Measurements from ENCODE around the gene ERICH2. TPM values are rescaled to one million over a fixed set of nuclear protein-coding genes. Genes with fewer than 3 reads are reported as not detected.

The ERICH2 gene
- total and polyA plus RNA-seq, 4 donors, result 1.1 to 5.0 (median 3.4) TPM

- Histone ChIP-seq H3K27me3 (ENCODE audit: control insufficient read depth, insufficient read depth, low read length) (no peaks in the 10 kb centered on the region), H3K27ac (ENCODE audit: low read depth, low read length) (no peak overlapping the region), H3K4me1 (ENCODE audit: control insufficient read depth, insufficient read depth, low read length) (no peaks in the 10 kb centered on the region), H3K36me3 (ENCODE audit: control insufficient read depth, insufficient read depth, low read length) (no peaks in the 10 kb centered on the region), H3K9me3 (ENCODE audit: control insufficient read depth, insufficient read depth, low read length) (no peaks in the 10 kb centered on the region), H3K4me3 (ENCODE audit: low read depth, low read length) (no peak overlapping the region)
- no peak for DNase-seq (ENCODE audit: low read depth in 4 of 6, low spot score in 6 of 6)
- whole genome bisulfite sequencing (ENCODE audit: insufficient coverage), result no CpG with 5 or more reads among the region's 3 CpGs
These were observed 31.1 kb upstream of the ERICH2 start for GRCh38 chr2:170739048-170739447.

GRCh38 chr2:170739507-170740046 is 30.6 kb upstream of the ERICH2 start:
- 100% methylated on average over 2 of the region's 3 CpGs for WGBS (ENCODE audit: insufficient coverage)
- Histone ChIP-seq H3K4me1 (ENCODE audit: control insufficient read depth, insufficient read depth, low read length) (no peaks in the 10 kb centered on the region), H3K27ac (ENCODE audit: low read depth, low read length) (no peak overlapping the region), H3K9me3 (ENCODE audit: control insufficient read depth, insufficient read depth, low read length) (no peaks in the 10 kb centered on the region), H3K36me3 (ENCODE audit: control insufficient read depth, insufficient read depth, low read length) (no peaks in the 10 kb centered on the region), H3K4me3 (ENCODE audit: low read depth, low read length) (no peak overlapping the region), H3K27me3 (ENCODE audit: control insufficient read depth, insufficient read depth, low read length) (no peaks in the 10 kb centered on the region)
- DNase-seq (ENCODE audit: low read depth in 4 of 6, low spot score in 6 of 6), result no peak

GRCh38 chr2:170740660-170741059 is 29.5 kb upstream of the ERICH2 start:
- WGBS (ENCODE audit: insufficient coverage), result 61% methylated on average over 4 of the region's 4 CpGs
- Histone ChIP-seq H3K36me3 (ENCODE audit: control insufficient read depth, insufficient read depth, low read length) (no peaks in the 10 kb centered on the region), H3K4me1 (ENCODE audit: control insufficient read depth, insufficient read depth, low read length) (no peaks in the 10 kb centered on the region), H3K27me3 (ENCODE audit: control insufficient read depth, insufficient read depth, low read length) (no peaks in the 10 kb centered on the region), H3K9me3 (ENCODE audit: control insufficient read depth, insufficient read depth, low read length) (no peaks in the 10 kb centered on the region), H3K27ac (ENCODE audit: low read depth, low read length) (no peak overlapping the region), H3K4me3 (ENCODE audit: low read depth, low read length) (no peak overlapping the region)
- DNase-seq (ENCODE audit: low read depth in 4 of 6, low spot score in 6 of 6), result no peak

- Histone ChIP-seq H3K36me3 (ENCODE audit: control insufficient read depth, insufficient read depth, low read length) (no peaks in the 10 kb centered on the region), H3K27me3 (ENCODE audit: control insufficient read depth, insufficient read depth, low read length) (no peaks in the 10 kb centered on the region), H3K27ac (ENCODE audit: low read depth, low read length) (no peak overlapping the region), H3K4me1 (ENCODE audit: control insufficient read depth, insufficient read depth, low read length) (no peaks in the 10 kb centered on the region), H3K4me3 (ENCODE audit: low read depth, low read length) (no peak overlapping the region), H3K9me3 (ENCODE audit: control insufficient read depth, insufficient read depth, low read length) (no peaks in the 10 kb centered on the region)
- no peak for DNase-seq (ENCODE audit: low read depth in 4 of 6, low spot score in 6 of 6)
- WGBS (ENCODE audit: insufficient coverage), result 100% methylated on average over 3 of the region's 3 CpGs
These were observed 28.2 kb upstream of the ERICH2 start for GRCh38 chr2:170742000-170742399.

DNA sequence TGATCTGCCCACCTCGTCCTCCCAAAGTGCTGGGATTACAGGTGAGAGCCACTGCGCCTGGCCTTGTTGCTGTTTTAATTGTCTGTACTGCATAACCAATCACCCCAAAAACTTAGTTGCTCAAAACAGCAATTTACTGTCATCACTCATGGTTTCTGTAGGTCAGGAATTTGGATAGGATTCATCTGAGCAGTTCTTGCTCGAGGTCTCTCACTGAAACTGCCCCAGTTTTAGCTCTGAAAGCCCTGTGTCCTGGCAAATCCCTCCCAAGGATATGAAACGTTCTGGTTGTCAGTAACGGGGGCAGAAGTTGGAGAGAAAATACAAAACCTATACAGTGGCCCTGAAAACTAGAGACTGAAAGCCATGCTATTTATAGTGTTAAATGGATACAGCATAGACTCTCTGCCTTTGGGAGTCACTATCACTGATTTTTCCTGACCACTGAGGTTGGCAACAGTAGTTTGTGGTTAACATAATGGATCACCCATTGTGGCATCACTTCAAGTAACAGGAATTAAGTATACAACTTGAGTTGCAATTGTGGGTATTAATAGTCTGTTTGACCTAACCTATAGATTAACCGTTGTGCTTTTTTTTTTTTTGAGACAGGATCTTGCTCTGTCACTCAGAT is 27.2 kb upstream of the ERICH2 start:
- 89% methylated on average over 4 of the region's 6 CpGs for WGBS (ENCODE audit: insufficient coverage)
- H3K9me3 ChIP-seq (ENCODE audit: control insufficient read depth, insufficient read depth, low read length), result no peaks in the 10 kb centered on the region

DNA sequence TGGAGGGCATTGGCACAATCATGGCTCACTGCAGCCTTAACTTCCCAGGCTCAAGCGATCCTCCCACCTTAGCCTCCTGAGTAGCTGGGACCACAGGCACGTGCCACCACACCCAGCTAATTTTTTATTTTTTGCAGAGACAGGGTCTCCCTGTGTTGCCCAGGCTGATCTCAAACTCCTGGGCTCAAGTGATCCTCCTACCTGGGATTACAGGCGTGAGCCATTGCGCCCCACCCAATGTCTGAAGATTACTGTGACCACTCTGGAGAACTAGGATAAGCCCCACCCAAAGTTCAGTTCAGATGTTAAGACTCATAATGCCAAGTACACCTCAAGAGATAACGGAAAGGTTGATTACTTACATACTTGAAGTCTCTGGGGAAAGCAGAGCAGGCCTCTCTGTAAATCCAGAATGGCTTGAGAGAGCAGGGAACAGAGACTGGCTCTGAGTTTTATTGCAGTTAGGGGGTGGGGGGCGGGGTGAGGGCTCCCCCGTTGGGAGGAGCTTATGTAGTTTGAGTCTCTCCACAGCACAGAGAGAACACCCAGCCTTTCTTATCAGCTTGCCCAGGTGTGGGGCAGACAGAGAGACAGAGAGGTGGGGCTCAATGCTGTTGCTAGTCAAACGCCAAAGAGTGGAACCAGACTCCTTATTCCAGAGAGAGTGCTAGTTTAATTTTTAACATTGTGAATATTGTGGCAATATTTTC is 26.5 kb upstream of the ERICH2 start:
- Histone ChIP-seq H3K27ac (ENCODE audit: low read depth, low read length) (no peak overlapping the region), H3K9me3 (ENCODE audit: control insufficient read depth, insufficient read depth, low read length) (no peaks in the 10 kb centered on the region), H3K4me3 (ENCODE audit: low read depth, low read length) (no peak overlapping the region), H3K4me1 (ENCODE audit: control insufficient read depth, insufficient read depth, low read length) (no peaks in the 10 kb centered on the region), H3K36me3 (ENCODE audit: control insufficient read depth, insufficient read depth, low read length) (no peaks in the 10 kb centered on the region), H3K27me3 (ENCODE audit: control insufficient read depth, insufficient read depth, low read length) (no peaks in the 10 kb centered on the region)
- whole genome bisulfite sequencing (ENCODE audit: insufficient coverage), result 88% methylated on average over 5 of the region's 8 CpGs
- DNase-seq (ENCODE audit: low read depth in 4 of 6, low spot score in 6 of 6), result no peak

More for the DNA sequence above, 27.2 kb upstream of the ERICH2 start:
- no peak overlapping the region for H3K27ac ChIP-seq (ENCODE audit: low read depth, low read length)
- no peaks in the 10 kb centered on the region for H3K27me3 ChIP-seq (ENCODE audit: control insufficient read depth, insufficient read depth, low read length)
- no peak for DNase-seq (ENCODE audit: low read depth in 4 of 6, low spot score in 6 of 6)
- H3K4me1 ChIP-seq (ENCODE audit: control insufficient read depth, insufficient read depth, low read length), result no peaks in the 10 kb centered on the region
- H3K36me3 ChIP-seq (ENCODE audit: control insufficient read depth, insufficient read depth, low read length), result no peaks in the 10 kb centered on the region
- no peak overlapping the region for H3K4me3 ChIP-seq (ENCODE audit: low read depth, low read length)

GRCh38 chr2:170744248-170745002 is 25.8 kb upstream of the ERICH2 start:
- Histone ChIP-seq H3K4me1 (ENCODE audit: control insufficient read depth, insufficient read depth, low read length) (no peaks in the 10 kb centered on the region), H3K27me3 (ENCODE audit: control insufficient read depth, insufficient read depth, low read length) (no peaks in the 10 kb centered on the region), H3K4me3 (ENCODE audit: low read depth, low read length) (no peak overlapping the region), H3K36me3 (ENCODE audit: control insufficient read depth, insufficient read depth, low read length) (no peaks in the 10 kb centered on the region), H3K9me3 (ENCODE audit: control insufficient read depth, insufficient read depth, low read length) (no peaks in the 10 kb centered on the region), H3K27ac (ENCODE audit: low read depth, low read length) (no peak overlapping the region)
- DNase-seq (ENCODE audit: low read depth in 4 of 6, low spot score in 6 of 6), result no peak
- 96% methylated on average over 9 of the region's 14 CpGs for WGBS (ENCODE audit: insufficient coverage)

- H3K4me1 ChIP-seq (ENCODE audit: control insufficient read depth, insufficient read depth, low read length), result no peaks in the 10 kb centered on the region
- no peaks in the 10 kb centered on the region for H3K27me3 ChIP-seq (ENCODE audit: control insufficient read depth, insufficient read depth, low read length)
- H3K9me3 ChIP-seq (ENCODE audit: control insufficient read depth, insufficient read depth, low read length), result no peaks in the 10 kb centered on the region
- no peaks in the 10 kb centered on the region for H3K36me3 ChIP-seq (ENCODE audit: control insufficient read depth, insufficient read depth, low read length)
- no peak overlapping the region for H3K27ac ChIP-seq (ENCODE audit: low read depth, low read length)
- no peak overlapping the region for H3K4me3 ChIP-seq (ENCODE audit: low read depth, low read length)
- DNase-seq (ENCODE audit: low read depth in 4 of 6, low spot score in 6 of 6), result no peak
- WGBS (ENCODE audit: insufficient coverage), result no CpG with 5 or more reads among the region's 6 CpGs
These were observed 24.9 kb upstream of the ERICH2 start for GRCh38 chr2:170745305-170745704.

- Histone ChIP-seq H3K27me3 (ENCODE audit: control insufficient read depth, insufficient read depth, low read length) (no peaks in the 10 kb centered on the region), H3K4me1 (ENCODE audit: control insufficient read depth, insufficient read depth, low read length) (no peaks in the 10 kb centered on the region), H3K36me3 (ENCODE audit: control insufficient read depth, insufficient read depth, low read length) (no peaks in the 10 kb centered on the region), H3K27ac (ENCODE audit: low read depth, low read length) (no peak overlapping the region), H3K4me3 (ENCODE audit: low read depth, low read length) (no peak overlapping the region), H3K9me3 (ENCODE audit: control insufficient read depth, insufficient read depth, low read length) (no peaks in the 10 kb centered on the region)
- whole genome bisulfite sequencing (ENCODE audit: insufficient coverage), result no CpG with 5 or more reads among the region's 4 CpGs
- no peak for DNase-seq (ENCODE audit: low read depth in 4 of 6, low spot score in 6 of 6)
These were observed 22.3 kb upstream of the ERICH2 start for GRCh38 chr2:170747921-170748320.
